IMR-90 (cell line): ENCODE results near the gene EED. TPM values are rescaled to one million over a fixed set of nuclear protein-coding genes. Genes with fewer than 3 reads are reported as not detected.

Experiments
- ATAC-seq: fragments of 200-7000 bp; cut with Tn5 transposase; 2 replicates; pipeline ENCODE4 v1.9.1; 2020; ENCODE audit warnings: low read depth, mild to moderate bottlenecking, moderate library complexity
- BruUV-seq: library from RNA; stranded (reverse); fragments of 400-500 nt; replicated peaks from 2 replicates; lab custom pipeline; 2021; lab: Mats Ljungman, UMichigan
- CTCF ChIA-PET: fragments of 300-600 bp; formaldehyde crosslinking; extraction: SDS; loops from one replicate; lab custom pipeline; 2021; ENCODE audit warnings: antibody characterized with exemption; lab: Yijun Ruan, JAX
- POLR2A ChIA-PET: fragments of 300-600 bp; sonication (Branson Sonifier 250); formaldehyde crosslinking; loops from one replicate; lab custom pipeline; 2022; ENCODE audit warnings: antibody characterized with exemption; ENCODE audit not compliant: unreplicated experiment; lab: Charles Lee
- DNase-seq: peaks from one replicate; pipeline ENCODE4 v3.0.0; 2013
- H2AFZ ChIP-seq: replicated peaks from 2 replicates; pipeline ENCODE3; 2013; ENCODE audit warnings: low read length, mild to moderate bottlenecking; ENCODE audit not compliant: poor library complexity
- H2AK5ac ChIP-seq: 2 replicates; pipeline ENCODE4 v1.6.1; 2013; ENCODE audit warnings: low read depth, low read length, inconsistent platforms
- H2AK9ac ChIP-seq: replicated peaks from 2 replicates; pipeline ENCODE3; 2013; ENCODE audit warnings: mild to moderate bottlenecking, low read depth, low read length, moderate library complexity; ENCODE audit not compliant: poor library complexity
- H2BK120ac ChIP-seq: 2 replicates; pipeline ENCODE4 v1.6.1; 2013; ENCODE audit warnings: low read depth, low read length, inconsistent platforms
- H2BK15ac ChIP-seq: 3 replicates; pipeline ENCODE4 v1.6.1; 2013; ENCODE audit warnings: low read depth, low read length, inconsistent platforms
- H2BK20ac ChIP-seq: 2 replicates; pipeline ENCODE4 v1.6.1; 2013; ENCODE audit warnings: low read depth, mild to moderate bottlenecking, inconsistent platforms, low read length, moderate library complexity
- H2BK5ac ChIP-seq: 2 replicates; pipeline ENCODE4 v1.6.1; 2013; ENCODE audit warnings: mild to moderate bottlenecking, low read depth, low read length, inconsistent platforms; ENCODE audit not compliant: poor library complexity, severe bottlenecking
- H3K14ac ChIP-seq: replicated peaks from 2 replicates; pipeline ENCODE4 v1.6.1; 2013; ENCODE audit warnings: low read depth, low read length, inconsistent platforms
- H3K18ac ChIP-seq: 2 replicates; pipeline ENCODE4 v1.6.1; 2013; ENCODE audit warnings: low read depth, low read length, control low read depth
- H3K23ac ChIP-seq: 2 replicates; pipeline ENCODE4 v1.6.1; 2013; ENCODE audit warnings: low read depth, low read length, inconsistent platforms
- H3K27ac ChIP-seq: 2 replicates; pipeline ENCODE4 v1.5.1; 2013; ENCODE audit warnings: mild to moderate bottlenecking, control low read depth, low read length; ENCODE audit not compliant: insufficient read depth
- H3K27me3 ChIP-seq: 2 replicates; pipeline ENCODE4 v1.6.1; 2013; ENCODE audit warnings: low read length; ENCODE audit not compliant: control insufficient read depth, insufficient read depth
- H3K36me3 ChIP-seq: 2 replicates; pipeline ENCODE4 v1.6.1; 2013; ENCODE audit warnings: low read length, mixed read lengths; ENCODE audit not compliant: control insufficient read depth, insufficient read depth
- H3K4ac ChIP-seq: 2 replicates; pipeline ENCODE4 v1.6.1; 2013; ENCODE audit warnings: low read depth, low read length, inconsistent platforms
- H3K4me1 ChIP-seq: 2 replicates; pipeline ENCODE4 v1.6.1; 2013; ENCODE audit warnings: low read length, mixed read lengths; ENCODE audit not compliant: control insufficient read depth, insufficient read depth
- H3K4me2 ChIP-seq: 2 replicates; pipeline ENCODE4 v1.6.1; 2013; ENCODE audit warnings: low read depth, mild to moderate bottlenecking, control low read depth, low read length, moderate library complexity
- H3K4me3 ChIP-seq: 2 replicates; pipeline ENCODE4 v1.5.1; 2013; ENCODE audit warnings: low read depth, mild to moderate bottlenecking, control low read depth, low read length, moderate library complexity; ENCODE audit not compliant: insufficient read depth
- H3K56ac ChIP-seq: 2 replicates; pipeline ENCODE4 v1.6.1; 2013; ENCODE audit warnings: low read length, inconsistent platforms; ENCODE audit not compliant: insufficient read depth; ENCODE audit errors: extremely low read depth
- H3K79me1 ChIP-seq, 2 experiments: 2 replicates each; pipeline ENCODE4 v1.6.1; 2013; ENCODE audit warnings: low read length in 2 of 2, inconsistent platforms in 1 of 2, low read depth in 1 of 2
- H3K9ac ChIP-seq: 2 replicates; pipeline ENCODE4 v1.6.1; 2013; ENCODE audit warnings: low read depth, low read length, control low read depth
- H3K9me1 ChIP-seq: 2 replicates; pipeline ENCODE4 v1.6.1; 2013; ENCODE audit warnings: low read length, inconsistent platforms; ENCODE audit not compliant: insufficient read depth
- H3K9me3 ChIP-seq: 2 replicates; pipeline ENCODE4 v1.6.1; 2013; ENCODE audit warnings: low read length; ENCODE audit not compliant: control insufficient read depth, insufficient read depth
- H4K20me1 ChIP-seq: 2 replicates; pipeline ENCODE4 v1.6.1; 2013; ENCODE audit warnings: low read length, inconsistent platforms; ENCODE audit not compliant: insufficient read depth
- H4K5ac ChIP-seq: 2 replicates; pipeline ENCODE4 v1.6.1; 2013; ENCODE audit warnings: mild to moderate bottlenecking, low read depth, low read length, control low read depth
- H4K8ac ChIP-seq, 2 experiments: 2 replicates each; pipeline ENCODE4 v1.6.1; 2013; ENCODE audit warnings: low read depth in 2 of 2, low read length in 2 of 2, control low read depth in 1 of 2, inconsistent platforms in 1 of 2
- H4K91ac ChIP-seq: 2 replicates; pipeline ENCODE4 v1.6.1; 2013; ENCODE audit warnings: low read depth, low read length, inconsistent platforms; ENCODE audit not compliant: insufficient read depth
- BHLHE40 ChIP-seq: fragments of 150-350 bp; IDR thresholded peaks from 2 replicates; pipeline ENCODE4 v1.6.1; 2016; ENCODE audit warnings: mild to moderate bottlenecking, low read depth, low read length
- CEBPB ChIP-seq: IDR thresholded peaks from 2 replicates; pipeline ENCODE4 v1.6.1; 2012; ENCODE audit warnings: low read depth, low read length, improper control_type of control experiment
- CHD1 ChIP-seq: IDR thresholded peaks from 2 replicates; pipeline ENCODE4 v1.6.1; 2012; ENCODE audit warnings: low read depth, low read length, improper control_type of control experiment
- CTCF ChIP-seq: conservative IDR thresholded peaks from 2 replicates; pipeline ENCODE4 v1.5.1; 2012; ENCODE audit warnings: mild to moderate bottlenecking, low read depth, low read length, improper control_type of control experiment
- FOS ChIP-seq: fragments of 150-350 bp; IDR thresholded peaks from 2 replicates; pipeline ENCODE4 v1.6.1; 2016; ENCODE audit warnings: low read depth, low read length
- MAFK ChIP-seq: IDR thresholded peaks from 2 replicates; pipeline ENCODE4 v1.6.1; 2012; ENCODE audit warnings: low read depth, low read length, improper control_type of control experiment
- MAZ ChIP-seq: IDR thresholded peaks from 2 replicates; pipeline ENCODE4 v1.6.1; 2012; ENCODE audit warnings: low read depth, mild to moderate bottlenecking, low read length, improper control_type of control experiment, moderate library complexity, borderline replicate concordance
- MXI1 ChIP-seq: IDR thresholded peaks from 2 replicates; pipeline ENCODE4 v1.6.1; 2012; ENCODE audit warnings: low read depth, mild to moderate bottlenecking, low read length, moderate library complexity, borderline replicate concordance
- NFE2L2 ChIP-seq: fragments of 150-350 bp; IDR thresholded peaks from 2 replicates; pipeline ENCODE4 v1.6.1; 2016; ENCODE audit warnings: low read depth, mild to moderate bottlenecking, low read length
- POLR2A ChIP-seq: IDR thresholded peaks from 2 replicates; pipeline ENCODE4 v1.6.1; 2012; ENCODE audit warnings: mild to moderate bottlenecking, low read depth, low read length
- RAD21 ChIP-seq: IDR thresholded peaks from 2 replicates; pipeline ENCODE4 v1.6.1; 2012; ENCODE audit warnings: low read length, improper control_type of control experiment
- RCOR1 ChIP-seq: IDR thresholded peaks from 2 replicates; pipeline ENCODE4 v1.6.1; 2012; ENCODE audit warnings: mild to moderate bottlenecking, low read length, improper control_type of control experiment; ENCODE audit not compliant: insufficient replicate concordance
- RFX5 ChIP-seq: IDR thresholded peaks from 2 replicates; pipeline ENCODE4 v1.8.0; 2012; ENCODE audit warnings: low read depth, mild to moderate bottlenecking, low read length, moderate library complexity
- SMC3 ChIP-seq: fragments of 150-350 bp; IDR thresholded peaks from 2 replicates; pipeline ENCODE4 v1.6.1; 2016; ENCODE audit warnings: low read depth, mild to moderate bottlenecking, antibody characterized with exemption, low read length, moderate library complexity
- USF2 ChIP-seq: fragments of 150-350 bp; IDR thresholded peaks from 2 replicates; pipeline ENCODE4 v1.6.1; 2017; ENCODE audit warnings: mild to moderate bottlenecking, antibody characterized with exemption, low read length, low read depth
- WGBS, 2 experiments: methylation state at CpG; one replicate each; pipeline versions ENCODE4 v1.1.5 to v1.1.7; 2013; ENCODE audit warnings: missing lambda C conversion rate in 2 of 2; ENCODE audit not compliant: insufficient read length in 1 of 2; ENCODE audit errors: extremely low coverage in 2 of 2; 5-methylcytosine and 5-hydroxymethylcytosine counted together
- dilution Hi-C: fragments of 300-500 bp; cut with HindIII; formaldehyde crosslinking; loops from one replicate; pipeline ENCODE4 v1.14.3; 2018; ENCODE audit warnings: low sequenced_read_pairs; ENCODE audit not compliant: unreplicated experiment
- in situ Hi-C: fragments of 300-500 bp; cut with MboI; formaldehyde crosslinking; loops from 3 replicates; pipeline ENCODE4 v1.14.3; 2019; ENCODE audit warnings: low sequenced_read_pairs, inconsistent platforms, mixed read lengths
- intact Hi-C: fragments of 100-400 bp; cut with micrococcal nuclease; formaldehyde crosslinking; loops from 2 replicates; pipeline ENCODE4 v1.10.0; 2022
- polyA plus RNA-seq, 3 experiments: library from polyadenylated mRNA; depleted of rRNA; stranded (reverse); fragments of >200 nt; gene quantifications; 2 replicates each; pipeline ENCODE4 v1.2.3, GENCODE V29; 2012; ENCODE audit warnings: low replicate concordance in 1 of 3
- total RNA-seq: library from RNA; depleted of rRNA; stranded (reverse); fragments of >200 nt; gene quantifications from 2 replicates; pipeline ENCODE4 v1.2.3, GENCODE V29; 2012
- TF ChIP-seq, protein P1 (sequence below): fragments of 150-350 bp; IDR thresholded peaks from 2 replicates; pipeline ENCODE4 v1.6.1; 2016; ENCODE audit warnings: low read depth, mild to moderate bottlenecking, low read length, moderate library complexity, borderline replicate concordance

The EED gene
- total and polyA plus RNA-seq, 2 of the 4 experiments (the other 2 are of a cell fraction), result 11.1 to 11.5 TPM

- no peak overlapping the region for H3K56ac ChIP-seq
- no peak overlapping the region for H2BK5ac ChIP-seq
- peaks cover 4 to 10% of the 10 kb centered on the region in 2 experiments; a peak in 2 of 4 replicates for H3K79me1 ChIP-seq
- H3K9me1 ChIP-seq, result no peaks in the 10 kb centered on the region
- no peaks in the 10 kb centered on the region for H3K27me3 ChIP-seq
- H2AK5ac ChIP-seq, result no peak overlapping the region
- no peak overlapping the region for H3K27ac ChIP-seq
- H3K18ac ChIP-seq, result no peak overlapping the region
- DNase-seq, result no peak
- H2BK20ac ChIP-seq, result no peak overlapping the region
- no peak overlapping the region for H3K4me3 ChIP-seq
- H3K4me2 ChIP-seq, result no peak overlapping the region
- TF ChIP-seq MAZ (no peak), CEBPB (no peak), MAFK (no peak), CTCF (no peak), BHLHE40 (no peak), USF2 (no peak), NFE2L2 (no peak), CHD1 (no peak), MXI1 (no peak), RCOR1 (no peak), POLR2A (no peak), SMC3 (no peak), RFX5 (no peak), FOS (no peak), RAD21 (no peak)
- TF ChIP-seq, protein P1, sequence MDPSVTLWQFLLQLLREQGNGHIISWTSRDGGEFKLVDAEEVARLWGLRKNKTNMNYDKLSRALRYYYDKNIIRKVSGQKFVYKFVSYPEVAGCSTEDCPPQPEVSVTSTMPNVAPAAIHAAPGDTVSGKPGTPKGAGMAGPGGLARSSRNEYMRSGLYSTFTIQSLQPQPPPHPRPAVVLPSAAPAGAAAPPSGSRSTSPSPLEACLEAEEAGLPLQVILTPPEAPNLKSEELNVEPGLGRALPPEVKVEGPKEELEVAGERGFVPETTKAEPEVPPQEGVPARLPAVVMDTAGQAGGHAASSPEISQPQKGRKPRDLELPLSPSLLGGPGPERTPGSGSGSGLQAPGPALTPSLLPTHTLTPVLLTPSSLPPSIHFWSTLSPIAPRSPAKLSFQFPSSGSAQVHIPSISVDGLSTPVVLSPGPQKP, result no peak
- dilution Hi-C loops (no loop called here), intact Hi-C loops (loop anchor here (1.0 kb wide), 1 partner anchor 134 kb away; no protein-coding TSS in a partner anchor), in situ Hi-C loops (no loop called here)
- H2AFZ ChIP-seq, result no peak overlapping the region
- BruUV-seq, result no TSS peak
- no peak overlapping the region for H3K23ac ChIP-seq
- H2BK15ac ChIP-seq, result no peak overlapping the region
- ChIA-PET CTCF (interaction anchor here (0.7 to 2.0 kb wide), 2 partner anchors 22 to 155 kb away, joined by 3 to 7 read pairs; no protein-coding TSS in a partner anchor), POLR2A (no interaction called here)
- no peaks in the 10 kb centered on the region for H3K36me3 ChIP-seq
- no peak overlapping the region for H4K5ac ChIP-seq
- no peak overlapping the region for H3K4ac ChIP-seq
- no peak for ATAC-seq
- no CpG with 5 or more reads among the region's 3 CpGs for WGBS, 2 experiments
- no peak overlapping the region for H4K91ac ChIP-seq
- no peaks in the 10 kb centered on the region for H3K9me3 ChIP-seq
- H3K4me1 ChIP-seq, result peaks cover 9% of the 10 kb centered on the region; the same call in 1 of the 2 replicates
- H4K20me1 ChIP-seq, result no peaks in the 10 kb centered on the region
- H3K9ac ChIP-seq, result no peak overlapping the region
- no peak overlapping the region for H4K8ac ChIP-seq
- H3K14ac ChIP-seq, result no peak overlapping the region
- H2BK120ac ChIP-seq, result no peak overlapping the region
- no peak overlapping the region for H2AK9ac ChIP-seq
Observed at GRCh38 chr11:86196913-86197312, 47.6 kb upstream of the EED start.
